ENCODE measurements around the gene KRT26. TPM values are rescaled to one million over a fixed set of nuclear protein-coding genes. Genes with fewer than 3 reads are reported as not detected.
A peak's percentile ranks its signal among the peaks of the same experiment; 100 is the strongest.

KRT26 gene
- polyA plus RNA-seq, 2 of the 4 experiments (the other 2 are of a cell fraction), result not detected

- POLR2A ChIA-PET, result interaction anchor here (0.7 to 1.9 kb wide), 33 partner anchors 9 to 870 kb away, joined by 3 to 16 read pairs (median 4); partner anchors contain the start of genes EIF1 and SMARCE1
- FAIRE-seq (no peak), ATAC-seq (peak; percentile 93 to 95), DNase-seq (ENCODE audit: low read depth in 1 of 2, low spot score in 1 of 2) (peak; percentile 80 to 88)
- WGBS (ENCODE audit: missing lambda C conversion rate), result 3% methylated on average over 38 of the region's 73 CpGs
- Histone ChIP-seq H3K27ac (peak overlapping the region; percentile 86 to 94), H3K4me1 (peaks cover 16% of the 10 kb centered on the region), H3K4me2 (peak overlapping the region; percentile 85), H3K9me3 (no peaks in the 10 kb centered on the region), H3K4me3 (peak overlapping the region; percentile 79)
- CTCF ChIA-PET, result interaction anchor here (0.7 to 6.4 kb wide), 16 partner anchors 10 to 849 kb away, joined by 3 to 51 read pairs (median 3); no protein-coding TSS in a partner anchor
- TF ChIP-seq POLR2A (IDR thresholded peaks at IDR 0.05; ENCODE audit: low read length) (peak; percentile 41), BCL3 (IDR thresholded peaks at IDR 0.05) (peak; percentile 95), FOXS1 (CRISPR knock-in tag; IDR thresholded peaks at IDR 0.05) (no peak), HOXB13 (CRISPR knock-in tag; IDR thresholded peaks at IDR 0.05; ENCODE audit: low read depth) (no peak), CHD4 (IDR thresholded peaks at IDR 0.05; ENCODE audit: borderline replicate concordance) (no peak), RNF2 (IDR thresholded peaks at IDR 0.05; ENCODE audit: borderline replicate concordance, low read depth) (no peak), REST (IDR thresholded peaks at IDR 0.05) (no peak), ELK1 (IDR thresholded peaks at IDR 0.05; ENCODE audit: low read depth, low read length) (0 out of 2 replicates have a peak, but pooled peaks have one; percentile 23), TP53 (CRISPR knock-in tag; IDR thresholded peaks at IDR 0.05) (no peak), TFCP2L1 (CRISPR knock-in tag; IDR thresholded peaks at IDR 0.05) (no peak), NPAS2 (CRISPR knock-in tag; IDR thresholded peaks at IDR 0.05; ENCODE audit: borderline replicate concordance) (no peak), CTCF (IDR thresholded peaks at IDR 0.05) (no peak), CHD2 (IDR thresholded peaks at IDR 0.05; ENCODE audit: low read length, partially characterized antibody) (no peak), POLR2AphosphoS2 (conservative IDR thresholded peaks at IDR 0.05; ENCODE audit: low read length) (no peak), HOXA7 (CRISPR knock-in tag; IDR thresholded peaks at IDR 0.05) (0 out of 2 replicates have a peak, but pooled peaks have one; percentile 36), EHMT2 (IDR thresholded peaks at IDR 0.05; ENCODE audit: low read depth) (no peak), RFX5 (IDR thresholded peaks at IDR 0.05) (no peak), ESRRA (IDR thresholded peaks at IDR 0.05; ENCODE audit: borderline replicate concordance, low read length) (no peak), BHLHE40 (IDR thresholded peaks at IDR 0.05; ENCODE audit: low read depth, low read length) (no peak), MYC (IDR thresholded peaks at IDR 0.05; ENCODE audit: borderline replicate concordance, low read length) (no peak), JUN (IDR thresholded peaks at IDR 0.05) (peak; percentile 53 to 94; a peak in 4 of 5 replicates), NFE2L2 (conservative IDR thresholded peaks at IDR 0.05; ENCODE audit: low read length) (no peak), NR3C1 (IDR thresholded peaks at IDR 0.05) (no peak), CBX8 (IDR thresholded peaks at IDR 0.05) (no peak), JUNB (IDR thresholded peaks at IDR 0.05) (no peak), HMGXB4 (CRISPR knock-in tag; IDR thresholded peaks at IDR 0.05; ENCODE audit: borderline replicate concordance) (no peak), PBX3 (IDR thresholded peaks at IDR 0.05) (no peak), GATA3 (IDR thresholded peaks at IDR 0.05; ENCODE audit: borderline replicate concordance) (peak; percentile 21; the same call in 1 of the 2 replicates), RAD21 (conservative IDR thresholded peaks at IDR 0.05 in 1 of 2, IDR thresholded peaks at IDR 0.05 in 1 of 2) (no peak; a peak in 1 of 5 replicates)
These were observed 46.9 kb upstream of the KRT26 start for GRCh38 chr17:40818733-40819527.

Data from A549 (cell line).